COR-L47 (cell line): ENCODE results near the gene GALK1.
A peak's percentile ranks its signal among the peaks of the same experiment; 100 is the strongest.
"Not testable (repeated sequence)": the region's sequence is repeated elsewhere in the genome, so short reads cannot be mapped to it uniquely, and the experiment has no call there.

ENCODE experiments used
- DNase-seq: peaks from one replicate; lab custom pipeline; 2025; lab: John Stamatoyannopoulos, UW

Gene GALK1

DNA sequence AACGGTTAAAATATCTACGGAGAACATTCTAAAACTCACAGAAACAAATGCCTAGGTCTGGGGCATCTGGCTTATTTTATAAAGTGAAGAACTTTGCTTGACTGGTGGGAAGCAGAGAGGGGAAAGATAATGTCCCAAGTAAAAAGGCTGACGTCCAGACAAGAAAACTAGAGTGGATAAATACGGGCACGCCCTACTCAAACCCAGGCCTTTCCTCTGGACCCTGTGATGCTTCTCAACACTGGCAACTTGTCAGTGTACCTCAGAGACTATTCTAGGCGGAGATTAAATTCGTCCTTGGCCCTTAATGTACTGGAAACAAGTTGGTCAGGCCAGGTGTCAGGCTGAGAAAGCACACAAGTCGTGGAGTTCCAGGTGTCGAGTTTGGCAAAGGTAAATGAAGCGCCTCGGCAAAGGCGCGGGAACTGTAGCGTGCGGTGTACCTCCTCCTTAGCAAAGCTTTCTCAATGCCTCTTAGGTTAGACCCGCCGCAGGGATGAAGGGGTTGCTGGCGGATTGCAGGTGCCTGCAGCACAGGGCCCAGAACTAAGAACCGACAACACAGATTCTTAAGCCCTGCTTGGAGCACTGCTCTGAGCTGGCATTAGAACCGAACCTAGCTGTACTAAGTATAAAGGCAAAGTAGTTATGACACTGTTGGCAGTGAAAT, 18.9 kb upstream of the GALK1 start:
- no peak for DNase-seq

DNA sequence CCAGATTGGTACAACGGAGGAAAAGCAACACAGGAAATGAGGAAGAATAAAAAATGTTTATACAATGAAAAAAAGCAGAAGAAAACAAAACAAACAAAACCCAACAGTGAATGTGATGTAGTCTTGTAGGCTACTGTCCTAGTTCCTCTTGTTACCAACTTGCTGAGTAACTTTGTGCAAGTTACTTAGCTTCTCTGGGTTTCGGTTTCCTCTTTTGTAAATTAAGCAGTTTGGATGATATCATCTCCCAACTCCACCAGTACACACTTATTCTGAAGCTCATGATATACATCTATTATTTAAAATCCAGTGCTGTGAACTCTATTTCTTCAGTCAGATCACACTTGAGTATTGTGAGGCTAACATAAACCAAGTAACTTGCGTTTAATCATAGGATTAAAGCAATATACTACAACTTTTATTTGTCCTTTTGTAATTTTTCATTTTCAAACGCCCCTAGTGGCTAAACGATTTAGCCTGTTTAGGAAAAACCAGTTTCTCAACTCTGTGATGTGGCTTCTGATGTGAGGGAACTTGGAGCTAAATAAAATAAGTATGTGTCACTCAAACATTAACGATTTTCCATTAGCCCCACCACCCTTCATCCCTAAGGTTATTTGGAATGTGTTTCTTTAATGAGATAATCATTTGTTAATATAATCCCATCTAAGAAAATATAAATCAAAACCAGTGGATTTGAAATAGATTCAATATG, 18.2 kb upstream of the GALK1 start:
- DNase-seq = peak; percentile 62

- no peak for DNase-seq
Observed at GRCh38 chr17:75779987-75780889, 15.2 kb upstream of the GALK1 start.

DNA sequence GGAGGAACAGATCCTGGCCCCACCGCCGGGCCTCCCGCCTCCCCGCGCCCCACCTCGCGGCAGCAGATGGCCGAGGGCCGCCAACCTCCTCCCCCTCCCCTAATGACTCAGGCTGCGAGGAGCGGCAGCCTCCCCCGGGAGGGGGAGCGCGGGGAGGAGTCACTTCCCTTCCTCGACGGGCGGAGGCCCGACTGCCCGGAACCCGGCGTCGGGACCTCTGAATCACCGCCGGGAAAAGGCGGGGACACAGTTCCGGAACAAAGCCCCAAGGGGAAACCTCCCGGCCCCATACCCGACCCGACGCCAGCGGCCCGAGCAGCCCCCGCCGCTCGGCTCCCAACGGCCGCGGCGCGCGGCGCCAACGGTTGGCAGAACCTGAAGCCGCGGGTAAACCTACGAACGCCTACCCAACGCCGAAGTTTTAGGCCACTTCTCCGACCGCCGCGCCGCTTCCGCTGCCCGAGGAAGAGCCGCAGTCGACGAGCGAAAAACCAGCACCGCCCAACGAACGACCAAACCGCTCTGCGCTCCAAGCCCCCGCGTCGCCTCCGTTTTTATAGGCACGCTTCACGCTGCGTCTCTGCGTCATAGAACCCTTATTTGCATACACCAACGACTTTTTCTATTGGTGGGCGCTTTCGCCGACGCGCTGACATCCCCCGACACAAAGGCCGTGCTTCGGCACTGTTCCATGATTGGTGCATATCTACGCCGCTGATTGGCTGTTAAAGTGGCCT, 14.4 kb upstream of the GALK1 start:
- DNase-seq = peak; percentile 99

DNA sequence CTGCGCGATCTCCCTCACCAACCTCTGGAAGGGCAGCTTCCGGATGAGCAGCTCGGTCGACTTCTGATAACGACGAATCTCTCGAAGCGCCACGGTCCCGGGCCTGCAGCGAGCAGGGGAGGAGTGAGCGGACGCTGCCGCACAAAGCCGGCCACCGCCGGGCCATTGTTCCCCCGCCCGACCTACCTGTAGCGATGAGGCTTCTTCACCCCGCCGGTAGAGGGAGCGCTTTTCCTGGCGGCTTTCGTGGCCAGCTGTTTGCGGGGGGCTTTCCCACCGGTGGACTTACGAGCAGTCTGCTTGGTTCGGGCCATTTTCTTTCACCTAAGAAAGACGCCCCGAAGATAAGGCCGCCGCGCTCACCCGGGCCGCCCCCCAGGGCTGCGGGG, 13.9 kb upstream of the GALK1 start:
- peak; percentile 59 for DNase-seq

- not testable (repeated sequence) for DNase-seq
Observed at GRCh38 chr17:75778066-75778860, 13.3 kb upstream of the GALK1 start.

- DNase-seq = no peak
Observed at GRCh38 chr17:75777296-75777922, 12.4 kb upstream of the GALK1 start.

DNA sequence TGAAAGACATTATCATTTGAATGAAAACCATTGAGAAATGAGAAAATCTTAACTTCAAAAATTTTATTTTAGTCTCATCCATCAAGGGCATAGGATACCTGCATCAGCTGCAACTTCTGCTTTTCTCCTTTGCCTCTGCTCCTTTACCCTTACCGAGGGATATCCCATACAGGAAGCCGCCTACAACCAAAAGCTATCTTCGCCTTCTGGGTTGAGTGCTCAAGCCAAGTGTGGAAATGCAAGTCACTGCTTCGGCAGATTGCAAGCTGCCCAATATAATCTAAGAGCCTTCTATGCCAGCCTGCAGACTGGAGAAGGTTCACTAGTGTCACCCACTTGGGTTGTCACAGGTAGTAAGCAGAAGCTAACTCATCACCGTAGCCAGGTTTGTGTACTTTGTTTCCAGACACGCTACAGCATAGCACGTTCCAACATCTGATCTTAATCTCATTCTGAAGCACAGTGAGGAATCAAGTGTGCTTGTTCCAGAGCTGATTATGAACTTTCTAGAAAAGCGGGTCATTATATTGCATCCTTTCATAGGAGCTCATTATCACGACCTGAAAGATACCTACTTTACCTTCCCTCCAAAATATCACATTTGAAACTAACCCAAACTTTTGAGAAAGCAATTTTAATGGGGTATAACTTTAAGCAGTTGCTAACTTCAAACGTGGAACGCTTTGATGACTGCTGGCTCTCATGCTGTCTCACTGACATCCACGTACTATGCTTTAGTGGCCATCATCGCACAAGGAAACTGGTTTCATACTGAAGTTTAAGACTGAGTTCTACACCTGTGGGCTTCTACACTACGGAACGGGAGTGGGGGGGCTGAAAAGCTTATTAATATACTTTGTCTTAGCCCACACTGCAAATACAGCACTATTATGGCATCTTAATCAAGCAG, 11.6 kb upstream of the GALK1 start:
- DNase-seq = no peak

DNA sequence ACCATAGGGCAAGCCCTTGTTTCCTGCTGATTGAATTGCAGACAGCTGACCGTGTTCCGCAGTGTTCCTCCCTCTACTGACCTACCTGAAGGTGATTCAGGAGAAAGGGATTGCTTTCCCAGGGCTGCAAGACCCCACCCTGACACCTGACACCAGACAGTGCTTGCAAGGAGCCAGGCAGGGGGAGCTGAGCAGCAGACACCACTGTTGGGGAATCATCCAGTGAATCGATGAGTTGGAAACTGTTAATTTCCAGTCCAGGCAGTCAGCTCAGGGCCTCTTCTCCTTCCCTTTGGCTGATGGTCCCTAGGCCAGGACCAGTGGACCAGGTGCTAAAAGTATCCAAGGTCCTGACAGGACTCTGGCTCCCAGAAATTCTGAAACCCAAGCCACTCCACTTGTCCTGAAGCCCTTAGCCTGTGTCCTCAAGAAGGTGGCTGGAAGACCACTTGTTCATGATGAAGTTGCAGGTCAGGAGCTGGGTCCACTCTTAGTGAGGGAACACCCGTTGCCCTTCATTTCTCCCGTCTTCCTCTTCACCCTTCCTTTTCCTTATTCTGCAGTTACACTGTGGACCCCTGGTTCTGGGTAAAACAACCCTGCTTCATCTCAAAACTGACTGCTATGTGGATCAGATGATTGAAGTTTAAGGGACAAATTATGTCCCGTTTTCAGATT, 10.1 kb upstream of the GALK1 start:
- peak; percentile 35 for DNase-seq

DNA sequence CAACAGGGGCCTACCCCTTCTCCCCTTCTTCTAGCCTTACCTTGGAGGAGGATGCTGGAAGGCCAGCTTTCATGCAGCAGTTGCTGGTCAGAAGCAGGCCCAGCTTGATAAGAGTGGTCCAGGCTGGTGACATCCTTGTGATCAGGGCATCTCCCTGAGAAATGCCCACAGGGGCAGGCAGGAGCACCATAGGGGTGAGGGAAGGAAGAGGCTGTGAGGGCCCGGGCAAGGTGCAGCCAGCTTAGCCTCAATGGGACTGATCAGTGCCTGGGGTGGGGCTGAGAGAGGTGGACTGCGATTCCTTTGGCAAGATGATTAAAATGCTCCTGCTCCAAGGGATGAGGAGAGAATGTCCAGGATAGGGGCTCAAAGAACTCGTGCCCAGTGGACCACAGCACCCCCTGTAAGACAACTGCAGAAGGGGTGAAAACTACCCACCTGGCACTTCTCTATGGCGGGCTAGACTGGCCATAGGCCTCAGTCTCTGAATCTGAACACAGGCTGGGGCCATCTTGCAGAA, 9.5 kb upstream of the GALK1 start:
- no peak for DNase-seq

- DNase-seq = no peak
Observed at GRCh38 chr17:75773808-75774470, 8.9 kb upstream of the GALK1 start.

- no peak for DNase-seq
Observed at GRCh38 chr17:75773121-75773807, 8.3 kb upstream of the GALK1 start.

- no peak for DNase-seq
Observed at GRCh38 chr17:75771334-75772281, 6.6 kb upstream of the GALK1 start.

DNA sequence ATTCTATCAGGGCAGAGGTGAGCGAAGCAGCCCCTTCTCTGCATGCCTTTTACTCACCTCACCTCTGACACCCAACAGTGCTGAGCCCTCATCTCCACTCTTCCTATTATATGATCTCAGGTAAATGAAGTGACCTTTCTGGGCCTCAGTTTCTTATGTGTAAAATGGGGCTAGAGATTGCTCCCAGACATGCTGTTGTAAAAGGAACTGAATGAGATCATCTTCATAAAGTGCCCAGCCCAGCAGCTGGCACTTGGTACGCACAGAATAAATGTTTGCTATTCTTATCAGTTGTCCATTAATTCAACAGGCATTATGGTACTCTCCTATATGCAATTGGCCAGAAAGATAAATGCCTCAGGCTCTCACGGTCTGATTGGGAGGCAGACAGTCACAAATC, 4.5 kb upstream of the GALK1 start:
- DNase-seq = no peak

GRCh38 chr17:75767881-75768280, 2.9 kb upstream of the GALK1 start:
- DNase-seq = no peak

DNA sequence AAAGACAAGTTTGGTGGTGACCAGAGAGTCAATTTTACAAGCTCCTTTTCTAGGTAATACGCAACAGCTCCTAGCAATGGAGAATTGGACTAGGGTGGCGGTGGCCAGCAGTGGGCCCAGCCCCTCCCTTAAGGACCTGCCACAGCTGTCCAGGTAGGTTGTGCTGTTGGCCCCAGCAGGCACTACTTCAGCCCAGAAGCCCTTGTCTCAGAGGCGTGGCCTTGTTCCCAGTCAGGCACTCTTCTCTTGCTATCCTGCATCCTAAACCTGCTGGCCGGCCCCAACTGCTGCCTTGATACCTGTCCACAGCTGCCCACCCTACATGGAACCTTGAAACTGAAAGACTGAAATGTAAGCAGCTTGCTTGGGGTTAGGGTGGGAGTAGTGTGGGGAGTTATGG, 989 bp upstream of the GALK1 start:
- DNase-seq = no peak

GRCh38 chr17:75764417-75764710, 628 bp downstream of the GALK1 start:
- no peak for DNase-seq
